ENCODE data around the gene CDC6.

DNA sequence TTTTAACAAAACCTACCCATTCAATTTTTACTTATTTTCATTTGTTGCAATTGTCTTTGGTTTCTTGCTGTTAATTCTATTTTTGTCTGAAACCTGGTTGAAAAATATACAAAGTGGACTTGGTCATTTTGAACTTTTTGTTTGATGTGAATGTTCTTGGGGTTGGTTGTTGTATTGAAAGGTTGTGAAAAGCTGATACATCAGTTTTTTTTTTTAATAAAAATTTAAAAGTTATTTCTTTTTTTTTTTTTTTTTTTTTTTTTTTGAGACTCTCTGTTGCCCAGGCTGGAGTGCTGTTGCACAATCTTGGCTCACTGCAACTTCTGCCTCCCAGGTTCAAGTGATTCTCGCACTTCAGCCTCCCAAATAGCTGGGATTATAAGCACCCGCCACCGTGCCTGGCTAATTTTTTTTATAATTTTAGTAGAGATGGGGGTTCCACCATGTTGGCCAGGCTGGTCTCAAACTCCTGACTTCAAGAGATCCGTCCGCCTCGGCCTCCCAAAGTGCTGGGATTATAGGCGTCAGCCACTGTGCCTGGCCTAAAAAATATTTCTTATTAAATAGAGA is 39.7 kb upstream of the CDC6 start:
- no peak for TF ChIP-seq EZH2phosphoT487 (IDR thresholded peaks at IDR 0.05; ENCODE audit: low read depth)
- TF ChIP-seq, protein P1, sequence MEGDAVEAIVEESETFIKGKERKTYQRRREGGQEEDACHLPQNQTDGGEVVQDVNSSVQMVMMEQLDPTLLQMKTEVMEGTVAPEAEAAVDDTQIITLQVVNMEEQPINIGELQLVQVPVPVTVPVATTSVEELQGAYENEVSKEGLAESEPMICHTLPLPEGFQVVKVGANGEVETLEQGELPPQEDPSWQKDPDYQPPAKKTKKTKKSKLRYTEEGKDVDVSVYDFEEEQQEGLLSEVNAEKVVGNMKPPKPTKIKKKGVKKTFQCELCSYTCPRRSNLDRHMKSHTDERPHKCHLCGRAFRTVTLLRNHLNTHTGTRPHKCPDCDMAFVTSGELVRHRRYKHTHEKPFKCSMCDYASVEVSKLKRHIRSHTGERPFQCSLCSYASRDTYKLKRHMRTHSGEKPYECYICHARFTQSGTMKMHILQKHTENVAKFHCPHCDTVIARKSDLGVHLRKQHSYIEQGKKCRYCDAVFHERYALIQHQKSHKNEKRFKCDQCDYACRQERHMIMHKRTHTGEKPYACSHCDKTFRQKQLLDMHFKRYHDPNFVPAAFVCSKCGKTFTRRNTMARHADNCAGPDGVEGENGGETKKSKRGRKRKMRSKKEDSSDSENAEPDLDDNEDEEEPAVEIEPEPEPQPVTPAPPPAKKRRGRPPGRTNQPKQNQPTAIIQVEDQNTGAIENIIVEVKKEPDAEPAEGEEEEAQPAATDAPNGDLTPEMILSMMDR (IDR thresholded peaks at IDR 0.05; ENCODE audit: low read depth, low read length) = no peak

Measured in OCI-LY3 (cell line).